Ishikawa (cell line): Measurements from ENCODE around the gene GMPPA.

Source experiments
- EGR1 ChIP-seq: IDR thresholded peaks from 2 replicates; pipeline ENCODE4 v1.6.1; 2012
- EP300 ChIP-seq: IDR thresholded peaks from 2 replicates; pipeline ENCODE4 v1.6.1; 2012; ENCODE audit warnings: borderline replicate concordance
- FOXM1 ChIP-seq: IDR thresholded peaks from 2 replicates; pipeline ENCODE4 v1.6.1; 2012; ENCODE audit warnings: low read depth, borderline replicate concordance
- NFIC ChIP-seq: IDR thresholded peaks from 2 replicates; pipeline ENCODE4 v1.6.1; 2012
- RAD21 ChIP-seq: IDR thresholded peaks from 2 replicates; pipeline ENCODE4 v1.6.1; 2012; ENCODE audit warnings: low read depth
- TAF1 ChIP-seq: IDR thresholded peaks from 2 replicates; pipeline ENCODE4 v1.6.1; 2012; ENCODE audit warnings: low read depth, mild to moderate bottlenecking
- TEAD4 ChIP-seq: IDR thresholded peaks from 2 replicates; pipeline ENCODE4 v1.6.1; 2012
- YY1 ChIP-seq: IDR thresholded peaks from 2 replicates; pipeline ENCODE4 v1.6.1; 2012; ENCODE audit warnings: low read depth
- ZBTB7A ChIP-seq: IDR thresholded peaks from 2 replicates; pipeline ENCODE4 v1.6.1; 2012; ENCODE audit warnings: low read depth
- TF ChIP-seq, protein P1 (sequence below): IDR thresholded peaks from 2 replicates; pipeline ENCODE4 v1.6.1; 2012; ENCODE audit warnings: low read depth, mild to moderate bottlenecking
- TF ChIP-seq, protein P2 (sequence below): IDR thresholded peaks from 2 replicates; pipeline ENCODE4 v1.6.1; 2012
- TF ChIP-seq, protein P3 (sequence below): IDR thresholded peaks from 2 replicates; pipeline ENCODE4 v1.6.1; 2012

DNA sequence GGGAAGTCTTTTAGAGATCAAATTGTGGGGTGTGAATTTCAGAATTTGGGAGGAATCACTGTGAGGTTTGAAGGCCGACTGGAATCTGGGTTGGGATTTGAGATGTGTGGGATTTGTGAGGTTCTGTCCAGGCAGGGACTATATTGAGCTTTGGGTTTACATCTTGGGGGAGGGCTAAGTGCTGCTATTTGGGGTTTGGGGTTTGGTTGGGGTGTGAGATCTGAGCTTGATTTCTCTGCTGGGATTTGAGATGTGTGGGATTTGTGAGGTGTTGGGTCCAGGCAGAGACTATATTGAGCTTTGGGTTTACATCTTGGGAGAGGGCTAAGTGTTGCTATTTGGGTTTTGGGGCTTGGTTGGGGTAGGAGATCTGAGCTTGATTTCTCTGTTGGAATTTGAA, 864 bp downstream of the GMPPA start:
- TF ChIP-seq, protein P1, sequence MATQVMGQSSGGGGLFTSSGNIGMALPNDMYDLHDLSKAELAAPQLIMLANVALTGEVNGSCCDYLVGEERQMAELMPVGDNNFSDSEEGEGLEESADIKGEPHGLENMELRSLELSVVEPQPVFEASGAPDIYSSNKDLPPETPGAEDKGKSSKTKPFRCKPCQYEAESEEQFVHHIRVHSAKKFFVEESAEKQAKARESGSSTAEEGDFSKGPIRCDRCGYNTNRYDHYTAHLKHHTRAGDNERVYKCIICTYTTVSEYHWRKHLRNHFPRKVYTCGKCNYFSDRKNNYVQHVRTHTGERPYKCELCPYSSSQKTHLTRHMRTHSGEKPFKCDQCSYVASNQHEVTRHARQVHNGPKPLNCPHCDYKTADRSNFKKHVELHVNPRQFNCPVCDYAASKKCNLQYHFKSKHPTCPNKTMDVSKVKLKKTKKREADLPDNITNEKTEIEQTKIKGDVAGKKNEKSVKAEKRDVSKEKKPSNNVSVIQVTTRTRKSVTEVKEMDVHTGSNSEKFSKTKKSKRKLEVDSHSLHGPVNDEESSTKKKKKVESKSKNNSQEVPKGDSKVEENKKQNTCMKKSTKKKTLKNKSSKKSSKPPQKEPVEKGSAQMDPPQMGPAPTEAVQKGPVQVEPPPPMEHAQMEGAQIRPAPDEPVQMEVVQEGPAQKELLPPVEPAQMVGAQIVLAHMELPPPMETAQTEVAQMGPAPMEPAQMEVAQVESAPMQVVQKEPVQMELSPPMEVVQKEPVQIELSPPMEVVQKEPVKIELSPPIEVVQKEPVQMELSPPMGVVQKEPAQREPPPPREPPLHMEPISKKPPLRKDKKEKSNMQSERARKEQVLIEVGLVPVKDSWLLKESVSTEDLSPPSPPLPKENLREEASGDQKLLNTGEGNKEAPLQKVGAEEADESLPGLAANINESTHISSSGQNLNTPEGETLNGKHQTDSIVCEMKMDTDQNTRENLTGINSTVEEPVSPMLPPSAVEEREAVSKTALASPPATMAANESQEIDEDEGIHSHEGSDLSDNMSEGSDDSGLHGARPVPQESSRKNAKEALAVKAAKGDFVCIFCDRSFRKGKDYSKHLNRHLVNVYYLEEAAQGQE = no peak
- no peak for TF ChIP-seq TAF1
- no peak for TF ChIP-seq ZBTB7A
- TF ChIP-seq TEAD4 = no peak
- TF ChIP-seq EP300 = no peak
- TF ChIP-seq, protein P2, sequence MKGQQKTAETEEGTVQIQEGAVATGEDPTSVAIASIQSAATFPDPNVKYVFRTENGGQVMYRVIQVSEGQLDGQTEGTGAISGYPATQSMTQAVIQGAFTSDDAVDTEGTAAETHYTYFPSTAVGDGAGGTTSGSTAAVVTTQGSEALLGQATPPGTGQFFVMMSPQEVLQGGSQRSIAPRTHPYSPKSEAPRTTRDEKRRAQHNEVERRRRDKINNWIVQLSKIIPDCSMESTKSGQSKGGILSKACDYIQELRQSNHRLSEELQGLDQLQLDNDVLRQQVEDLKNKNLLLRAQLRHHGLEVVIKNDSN = no peak
- TF ChIP-seq, protein P3, sequence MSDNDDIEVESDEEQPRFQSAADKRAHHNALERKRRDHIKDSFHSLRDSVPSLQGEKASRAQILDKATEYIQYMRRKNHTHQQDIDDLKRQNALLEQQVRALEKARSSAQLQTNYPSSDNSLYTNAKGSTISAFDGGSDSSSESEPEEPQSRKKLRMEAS = no peak
- no peak for TF ChIP-seq EGR1
- no peak for TF ChIP-seq YY1
- no peak for TF ChIP-seq FOXM1
- TF ChIP-seq NFIC = no peak
- no peak for TF ChIP-seq RAD21
